Prostate gland (tissue), 2 donors: Measurements from ENCODE around the gene AKR1A1.

Experiments
- POLR2A ChIP-seq: fragments of 450-650 bp; IDR thresholded peaks from one replicate; pipeline ENCODE4 v1.6.1; 2016; ENCODE audit warnings: antibody characterized with exemption, mild to moderate bottlenecking
- POLR2AphosphoS5 ChIP-seq: sonication (generic); formaldehyde crosslinking; IDR thresholded peaks from one replicate; pipeline ENCODE4 v1.6.1; 2017; ENCODE audit warnings: antibody characterized with exemption
- TF ChIP-seq, protein P1 (sequence below), 4 experiments: fragments of 200-600 bp in 2 of 4; fragments of 450-650 bp in 2 of 4; sonication (generic) in 2 of 4; IDR thresholded peaks; 1 replicate in 3 of 4; 2 replicates in 1 of 4; pipeline ENCODE4 v1.5.1; 2016 to 2019; ENCODE audit warnings: antibody characterized with exemption in 4 of 4, mild to moderate bottlenecking in 2 of 4, moderate library complexity in 2 of 4

DNA sequence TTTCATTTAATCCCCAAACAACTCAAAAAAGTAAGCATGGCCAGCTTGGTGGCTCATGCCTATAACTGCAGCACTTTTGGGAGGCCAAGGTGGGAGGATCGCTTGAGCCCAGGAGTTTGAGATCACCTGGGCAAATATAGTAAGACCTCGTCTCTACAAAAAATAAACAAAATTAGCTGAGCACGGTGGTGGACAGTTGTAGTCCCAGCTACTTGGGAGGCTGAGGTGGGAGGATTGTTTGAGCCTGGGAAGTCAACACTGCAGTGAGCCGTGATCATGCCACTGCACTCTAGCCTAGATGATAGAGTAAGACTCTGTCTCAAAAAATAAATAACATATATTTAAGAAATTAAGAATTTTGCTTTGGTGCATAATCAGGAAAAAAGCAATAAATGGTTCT is 6.1 kb upstream of the AKR1A1 start:
- TF ChIP-seq, protein P1, sequence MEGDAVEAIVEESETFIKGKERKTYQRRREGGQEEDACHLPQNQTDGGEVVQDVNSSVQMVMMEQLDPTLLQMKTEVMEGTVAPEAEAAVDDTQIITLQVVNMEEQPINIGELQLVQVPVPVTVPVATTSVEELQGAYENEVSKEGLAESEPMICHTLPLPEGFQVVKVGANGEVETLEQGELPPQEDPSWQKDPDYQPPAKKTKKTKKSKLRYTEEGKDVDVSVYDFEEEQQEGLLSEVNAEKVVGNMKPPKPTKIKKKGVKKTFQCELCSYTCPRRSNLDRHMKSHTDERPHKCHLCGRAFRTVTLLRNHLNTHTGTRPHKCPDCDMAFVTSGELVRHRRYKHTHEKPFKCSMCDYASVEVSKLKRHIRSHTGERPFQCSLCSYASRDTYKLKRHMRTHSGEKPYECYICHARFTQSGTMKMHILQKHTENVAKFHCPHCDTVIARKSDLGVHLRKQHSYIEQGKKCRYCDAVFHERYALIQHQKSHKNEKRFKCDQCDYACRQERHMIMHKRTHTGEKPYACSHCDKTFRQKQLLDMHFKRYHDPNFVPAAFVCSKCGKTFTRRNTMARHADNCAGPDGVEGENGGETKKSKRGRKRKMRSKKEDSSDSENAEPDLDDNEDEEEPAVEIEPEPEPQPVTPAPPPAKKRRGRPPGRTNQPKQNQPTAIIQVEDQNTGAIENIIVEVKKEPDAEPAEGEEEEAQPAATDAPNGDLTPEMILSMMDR (IDR thresholded peaks at IDR 0.05), result no peak
- TF ChIP-seq POLR2A (no peak), POLR2AphosphoS5 (no peak)
